GM19351 (cell line): ENCODE measurements around the gene LIMA1.
"Not testable (repeated sequence)": the region's sequence is repeated elsewhere in the genome, so short reads cannot be mapped to it uniquely, and the experiment has no call there.

Experiments
- ATAC-seq: cut with Tn5 transposase; IDR thresholded peaks from one replicate; pipeline ENCODE4 v1.9.1; 2021; ENCODE audit warnings: mild to moderate bottlenecking, moderate library complexity; ENCODE audit not compliant: unreplicated experiment

The LIMA1 gene

DNA sequence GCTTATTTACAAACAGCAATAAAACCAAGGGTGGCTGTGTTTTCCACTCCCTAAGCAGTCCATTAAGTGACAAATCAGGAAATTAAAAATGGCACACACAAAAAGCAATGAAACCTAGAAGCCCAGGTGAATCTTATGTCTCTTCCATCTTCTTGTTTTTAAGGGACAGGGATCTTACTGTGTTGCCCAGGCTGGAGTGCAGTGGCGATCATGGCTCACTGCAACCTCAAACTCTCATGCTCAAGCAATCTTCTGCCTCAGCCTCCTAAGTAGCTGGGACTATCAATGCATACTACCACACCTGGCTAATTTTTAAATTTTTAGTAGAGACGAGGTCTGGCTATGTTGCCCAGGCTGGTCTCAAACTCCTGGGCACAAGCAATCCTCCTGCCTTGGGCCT, 63.8 kb downstream of the LIMA1 start:
- ATAC-seq = no peak

DNA sequence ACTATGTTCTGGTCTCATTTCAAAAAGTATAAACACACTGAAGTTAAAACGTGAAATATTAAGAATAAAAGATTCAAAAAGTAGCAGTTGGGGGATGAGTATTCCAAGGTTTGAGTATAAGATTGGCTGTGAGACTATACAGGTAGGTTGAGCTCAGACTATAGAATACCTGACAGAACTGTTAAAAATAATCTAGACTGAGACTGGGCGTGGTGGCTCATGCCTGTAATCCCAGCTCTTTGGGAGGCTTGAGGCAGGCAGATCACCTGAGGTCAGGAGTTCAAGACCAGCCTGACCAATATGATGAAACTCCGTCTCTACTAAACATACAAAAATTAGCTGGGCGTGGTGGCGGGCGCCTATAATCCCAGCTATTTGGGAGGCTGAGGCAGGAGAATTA, 64.3 kb downstream of the LIMA1 start:
- not testable (repeated sequence) for ATAC-seq

DNA sequence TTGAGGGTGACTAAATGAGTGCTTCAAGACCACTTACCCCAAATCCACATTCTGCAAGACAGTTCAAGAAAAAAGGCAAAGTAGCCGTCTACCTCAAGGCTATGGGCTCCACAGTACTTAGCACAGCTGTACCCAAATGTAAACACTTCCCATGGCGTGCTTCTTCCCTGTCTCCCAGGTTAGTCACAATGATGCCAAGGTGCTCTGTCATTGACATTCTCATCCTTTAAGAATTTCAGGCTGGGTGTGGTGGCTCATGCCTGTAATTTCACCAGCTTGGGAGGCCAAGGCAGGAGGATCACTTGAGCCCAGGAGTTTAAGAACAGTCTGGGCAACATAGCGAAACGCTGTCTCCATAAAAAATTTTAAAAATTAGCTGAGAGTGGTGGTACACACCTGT, 64.9 kb downstream of the LIMA1 start:
- ATAC-seq = no peak

DNA sequence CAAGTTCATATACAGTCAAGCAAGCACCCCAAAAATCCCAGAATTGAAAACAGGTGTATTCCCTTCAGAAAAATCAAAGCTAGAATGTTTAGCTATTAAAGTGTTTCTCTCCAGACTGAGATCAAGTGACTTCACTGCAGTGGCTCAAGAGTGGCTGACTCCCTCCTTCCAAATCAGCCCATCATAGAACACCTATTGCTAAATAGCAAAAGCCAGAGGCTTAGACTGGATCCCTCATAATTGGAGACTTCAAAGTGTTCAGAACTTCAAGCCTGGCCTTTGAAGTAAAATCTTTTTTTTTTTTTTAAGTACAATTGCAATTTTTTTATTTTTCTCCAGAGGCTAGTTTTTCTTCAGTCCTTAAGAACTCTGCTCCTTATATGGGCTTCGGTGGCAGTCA, 66.1 kb downstream of the LIMA1 start:
- ATAC-seq = no peak

DNA sequence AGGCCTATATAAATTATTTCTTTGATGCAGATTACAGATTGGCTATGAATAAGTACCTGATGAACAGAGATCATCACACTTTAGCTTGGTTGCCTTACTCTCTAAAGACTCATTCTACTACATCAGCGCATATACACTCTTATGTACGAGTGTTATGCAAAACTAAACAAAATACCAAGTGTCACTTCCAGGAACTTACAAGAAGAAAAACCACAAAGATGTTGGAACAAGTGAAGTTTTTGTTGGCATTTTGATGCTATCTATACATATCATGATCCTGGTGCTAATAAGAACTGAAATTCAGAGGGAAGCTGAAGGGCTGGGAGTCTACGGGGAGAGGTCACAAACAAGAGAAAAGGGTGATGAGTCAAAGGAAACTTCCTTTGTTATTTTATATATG, 68.3 kb downstream of the LIMA1 start:
- no peak for ATAC-seq

DNA sequence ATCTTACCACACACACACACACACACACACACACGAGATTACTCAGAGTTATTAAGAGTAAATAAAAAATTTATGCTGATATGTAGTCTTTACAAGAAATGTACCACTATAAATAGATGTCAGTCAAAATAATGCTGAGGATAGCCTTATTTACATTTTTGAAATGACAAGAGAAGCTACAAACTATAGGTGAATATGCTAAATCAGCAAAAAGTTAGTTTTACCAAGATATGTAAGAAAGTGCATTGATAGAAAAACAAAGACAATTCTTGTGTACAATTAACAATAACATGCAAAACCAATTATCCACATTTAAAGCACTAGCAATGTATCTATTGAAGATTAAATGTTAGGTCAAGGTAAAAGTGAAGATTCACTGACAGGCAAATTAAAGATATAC, 69.3 kb downstream of the LIMA1 start:
- no peak for ATAC-seq

DNA sequence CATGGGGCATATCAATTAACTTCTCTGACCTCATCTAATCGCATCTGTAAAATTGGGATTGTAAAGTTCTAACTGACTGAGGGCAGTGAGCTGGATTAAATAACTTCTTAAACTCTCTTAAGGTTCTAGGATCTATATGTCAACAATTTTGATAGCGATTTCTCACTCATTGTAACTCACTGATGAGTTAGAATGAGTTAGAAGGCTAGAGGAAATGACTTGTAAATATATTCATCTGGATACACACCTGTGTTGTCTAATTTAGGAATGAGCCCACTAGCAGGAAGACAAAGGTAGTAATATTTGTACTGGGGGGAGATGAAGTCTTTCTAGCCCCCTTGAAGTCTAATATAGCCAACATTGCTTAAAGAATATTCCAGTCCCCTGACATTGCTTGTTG, 69.9 kb downstream of the LIMA1 start:
- ATAC-seq = no peak

DNA sequence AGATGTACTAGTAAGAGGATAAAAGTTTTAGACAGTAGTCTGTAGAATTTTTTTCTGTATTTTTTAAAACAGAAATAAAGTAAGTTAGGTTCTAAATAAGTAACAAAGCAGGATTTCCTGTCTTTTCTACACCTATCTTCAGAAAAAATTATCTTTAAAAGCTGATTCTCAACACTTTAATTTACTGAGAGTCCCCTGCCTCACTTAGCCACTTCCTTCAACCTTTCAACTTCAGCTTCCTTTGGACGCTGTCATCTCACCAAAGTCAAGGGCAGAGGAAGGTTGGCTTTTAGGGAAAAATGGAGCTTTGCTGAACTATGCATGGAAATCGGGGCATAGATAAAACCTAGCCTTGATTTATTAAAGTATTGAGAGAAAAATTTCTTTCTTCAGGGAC, 71.3 kb downstream of the LIMA1 start:
- no peak for ATAC-seq

DNA sequence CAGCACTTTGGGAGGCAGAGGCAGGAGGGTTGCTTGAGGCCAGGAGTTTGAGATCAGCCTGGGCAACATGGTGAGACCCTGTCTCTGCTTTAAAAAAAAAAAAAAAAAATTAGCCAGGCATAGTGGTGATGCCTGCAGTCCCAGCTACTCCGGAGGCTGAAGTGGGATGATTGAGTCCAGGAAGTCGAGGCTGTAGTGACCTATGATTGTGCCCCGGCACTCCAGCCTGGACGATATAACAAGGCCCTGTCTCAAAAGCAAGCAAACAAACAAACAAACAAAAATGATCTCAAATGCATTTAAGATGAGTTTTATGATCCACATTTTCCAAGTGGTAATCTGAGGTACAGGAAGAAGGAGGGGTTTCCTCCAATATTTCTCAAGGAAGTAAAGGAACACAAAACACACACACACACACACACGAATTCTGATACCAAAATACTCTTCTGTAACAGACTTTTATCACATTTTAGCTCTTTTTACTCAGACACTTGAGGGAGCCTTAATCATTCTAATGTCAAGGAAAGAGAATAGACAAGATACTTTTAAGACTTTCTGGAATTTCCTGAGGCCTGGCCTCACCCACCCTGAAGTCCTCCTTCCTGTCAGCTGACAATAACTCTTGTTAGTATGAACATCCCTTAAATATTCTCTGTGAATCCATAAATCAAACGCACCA, 71.8 kb downstream of the LIMA1 start:
- no peak for ATAC-seq

DNA sequence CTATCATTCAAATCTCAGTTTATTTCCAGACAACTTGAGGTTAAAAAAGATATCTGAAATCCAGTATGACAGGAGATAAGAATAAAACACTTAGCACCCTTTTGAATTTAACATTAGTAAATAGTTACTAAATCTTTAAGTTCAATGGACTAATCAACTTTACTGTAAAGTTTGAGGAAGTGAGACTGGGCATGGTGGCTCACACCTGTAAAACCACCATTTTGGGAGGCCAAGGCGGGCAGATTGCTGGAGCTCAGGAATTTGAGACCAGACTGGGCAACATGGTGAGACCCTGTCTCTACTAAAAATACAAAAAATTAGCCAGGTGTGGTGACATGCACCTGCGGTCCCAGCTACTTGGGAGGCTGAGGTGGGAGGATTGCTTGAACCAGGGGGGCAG, 75.9 kb downstream of the LIMA1 start:
- no peak for ATAC-seq

DNA sequence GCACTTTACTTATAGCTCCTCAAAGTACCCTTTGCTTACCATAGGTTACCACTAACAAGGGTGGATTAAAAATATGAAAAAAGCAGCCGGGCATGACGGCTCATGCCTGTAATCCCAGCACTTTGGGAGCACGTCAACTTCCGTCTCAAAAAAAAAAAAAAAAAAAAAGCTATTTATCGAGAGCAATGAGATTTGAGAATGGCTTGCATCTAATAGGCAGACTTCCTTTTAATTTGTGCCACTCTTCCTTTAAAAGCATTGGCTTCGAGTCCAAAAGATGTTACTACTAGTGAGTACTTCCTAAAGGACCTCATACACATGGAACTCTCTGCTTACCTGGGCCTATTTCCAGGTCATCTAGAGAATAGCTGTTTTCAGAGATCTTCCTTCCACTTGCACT, 77.7 kb downstream of the LIMA1 start:
- no peak for ATAC-seq

DNA sequence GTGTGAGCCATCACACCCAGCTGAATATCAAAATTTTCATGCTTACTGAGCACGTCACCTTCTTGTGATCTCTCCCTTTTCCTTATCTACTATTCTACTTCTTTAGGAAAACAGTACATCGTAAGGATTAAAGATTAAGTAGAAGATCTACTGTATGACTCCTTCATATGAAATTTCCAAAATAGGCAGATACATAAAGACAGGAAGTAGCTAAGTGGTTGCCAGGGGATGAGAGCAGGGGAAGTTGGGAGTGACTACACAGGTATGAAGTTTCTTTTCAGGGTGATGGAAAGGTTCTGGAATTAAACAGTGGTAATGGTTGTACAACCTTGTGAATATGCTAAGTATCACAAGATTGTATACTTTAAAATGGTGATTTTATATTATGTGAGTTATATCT, 79.6 kb downstream of the LIMA1 start:
- no peak for ATAC-seq

DNA sequence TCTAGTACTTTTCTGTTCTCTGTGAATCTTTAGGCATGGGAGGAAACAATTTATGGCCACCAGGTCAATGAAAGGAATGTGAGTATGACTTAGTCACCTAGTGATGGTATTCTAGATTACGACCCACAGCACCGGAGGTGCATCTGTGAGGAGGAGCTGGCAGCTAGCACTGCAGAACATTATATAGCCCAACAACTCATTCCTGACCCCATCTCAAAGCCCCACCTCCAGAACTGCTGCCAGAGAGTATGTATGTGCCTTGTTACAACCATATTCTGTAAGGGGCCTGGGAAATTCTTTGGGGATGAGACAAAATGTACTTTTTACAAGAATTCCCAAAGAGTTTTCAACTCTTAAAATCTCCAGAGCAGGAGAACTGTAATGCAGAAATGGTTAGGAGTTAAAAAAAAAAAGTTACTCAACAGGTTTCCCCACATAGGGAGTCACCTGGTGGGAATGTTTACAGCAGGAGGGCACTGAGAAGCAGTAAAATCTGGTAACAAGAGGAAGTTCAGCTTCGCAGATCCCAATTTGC, 81.3 kb downstream of the LIMA1 start:
- no peak for ATAC-seq

DNA sequence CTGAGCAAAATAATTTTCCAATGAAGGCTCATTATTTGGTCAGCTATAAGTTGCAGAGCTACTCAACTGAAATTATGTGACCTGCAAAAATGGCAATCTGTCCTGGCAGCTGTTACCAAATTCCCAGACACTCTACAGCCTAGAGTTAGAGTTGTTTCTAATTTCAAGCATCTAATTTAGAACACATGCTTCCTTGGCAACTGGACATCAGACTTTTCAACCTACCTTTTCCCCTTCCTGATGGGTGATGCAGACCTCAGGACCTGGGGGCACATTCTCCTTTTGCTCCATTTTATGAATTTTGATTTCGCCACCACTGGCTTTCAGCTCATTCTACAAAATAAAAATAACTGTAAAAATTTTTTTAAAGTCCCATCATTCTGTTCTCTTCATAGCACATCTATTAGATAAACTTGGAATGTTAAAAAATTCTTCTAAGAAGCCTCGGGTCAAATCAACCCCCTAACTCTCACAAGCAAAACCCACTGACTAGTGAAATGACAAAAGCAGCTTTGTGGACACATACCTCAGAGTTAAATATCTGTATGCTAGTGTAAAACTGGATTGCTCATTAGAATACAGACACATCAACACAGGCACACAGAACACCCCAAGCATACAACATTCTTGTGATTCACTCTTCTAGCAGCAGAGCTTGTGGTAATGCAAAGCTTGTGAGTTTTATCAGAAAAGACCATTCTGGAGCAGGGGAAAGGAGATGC, 82.6 kb downstream of the LIMA1 start:
- ATAC-seq = no peak

DNA sequence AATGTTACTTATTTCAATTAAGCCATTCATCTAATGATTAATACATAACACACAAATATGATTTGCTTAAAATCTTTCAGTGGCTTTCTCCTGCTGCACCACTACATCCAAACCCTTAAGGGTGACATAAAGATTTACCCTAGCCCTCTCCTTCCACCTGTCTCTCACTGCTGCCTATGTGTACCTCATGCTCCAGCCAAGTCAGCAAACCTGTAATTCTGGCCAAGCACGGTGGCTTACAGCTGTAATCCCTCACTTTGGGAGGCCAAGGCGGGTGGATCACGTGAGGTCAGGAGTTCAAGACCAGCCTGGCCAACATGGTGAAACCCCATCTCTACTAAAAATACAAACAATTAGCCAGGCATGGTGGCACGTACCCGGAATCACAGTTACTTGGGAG, 84.5 kb downstream of the LIMA1 start:
- no peak for ATAC-seq

DNA sequence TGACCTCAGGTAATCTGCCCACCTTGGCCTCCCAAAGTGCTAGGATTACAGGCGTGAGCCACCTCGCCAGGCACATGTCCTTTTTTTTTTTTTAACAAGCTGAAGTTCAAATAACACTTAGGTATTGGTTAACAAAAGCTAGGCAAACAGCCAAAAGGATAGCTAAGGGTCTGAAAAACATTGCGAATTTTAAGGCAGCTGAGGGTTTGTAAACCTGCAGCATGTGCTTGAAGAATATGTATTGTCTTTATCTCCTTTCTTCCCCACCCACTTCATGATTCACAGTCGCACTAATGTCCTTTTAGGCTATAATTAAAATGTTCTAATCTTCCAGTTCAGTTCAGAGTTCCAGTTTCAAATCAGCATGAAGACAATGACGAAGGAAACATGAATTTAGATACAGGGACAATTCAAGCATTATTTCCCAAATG, 86.0 kb downstream of the LIMA1 start:
- ATAC-seq = no peak

DNA sequence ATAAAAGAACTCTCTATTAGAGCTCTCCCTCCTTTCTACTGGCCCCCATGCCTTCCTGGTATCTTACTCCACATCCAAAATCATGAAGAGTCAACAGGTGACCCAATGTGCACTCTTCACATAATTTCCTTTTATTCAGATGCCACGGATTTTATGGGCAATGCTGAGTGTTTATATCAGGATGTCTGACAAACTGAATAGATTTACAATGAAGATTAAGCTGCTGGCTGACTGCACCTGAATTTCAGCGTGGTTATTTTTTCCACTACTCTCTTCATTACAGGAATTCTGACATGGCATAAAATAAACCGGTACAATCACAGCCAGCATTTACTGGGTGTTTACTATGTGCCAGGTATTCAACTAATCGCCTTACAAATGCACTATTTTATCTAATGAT, 86.8 kb downstream of the LIMA1 start:
- no peak for ATAC-seq

DNA sequence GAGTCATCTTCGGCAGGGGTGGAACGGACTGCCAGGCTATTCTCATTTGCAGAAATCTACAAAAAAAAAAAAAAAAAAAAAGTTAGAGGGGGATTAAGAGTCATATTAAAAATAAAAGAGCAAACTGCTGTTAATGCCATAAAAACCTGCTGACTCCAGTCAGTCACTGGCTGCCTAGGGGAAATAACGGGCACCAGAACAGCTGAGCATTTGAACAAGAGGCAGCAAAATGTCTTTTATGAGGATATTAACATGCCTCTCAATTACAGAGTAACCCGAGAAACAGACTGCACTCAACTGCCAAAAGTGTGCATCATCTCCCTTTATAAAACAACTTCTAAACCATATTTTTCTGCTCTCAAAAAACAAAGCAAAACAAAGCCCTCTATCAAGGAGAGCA, 87.5 kb downstream of the LIMA1 start:
- ATAC-seq = no peak

DNA sequence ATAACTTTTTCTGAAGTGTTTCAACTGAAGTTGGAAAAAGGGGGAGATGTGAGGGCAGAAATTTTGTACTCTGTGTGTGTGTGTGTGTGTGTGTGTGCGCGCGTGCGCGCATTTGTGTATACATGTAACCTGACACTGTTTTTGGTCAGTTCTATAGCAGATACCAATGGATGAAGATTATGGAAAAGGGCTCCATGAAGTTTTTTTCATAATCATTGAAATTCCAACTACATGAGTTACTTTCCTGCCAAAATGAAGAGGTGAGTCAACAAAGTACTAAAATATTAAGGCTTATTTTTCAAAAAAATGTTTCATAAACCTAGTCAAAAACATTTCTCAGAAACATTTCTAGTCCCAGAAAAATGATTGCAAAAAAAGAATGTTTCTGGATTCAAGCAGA, 90.4 kb downstream of the LIMA1 start:
- no peak for ATAC-seq

DNA sequence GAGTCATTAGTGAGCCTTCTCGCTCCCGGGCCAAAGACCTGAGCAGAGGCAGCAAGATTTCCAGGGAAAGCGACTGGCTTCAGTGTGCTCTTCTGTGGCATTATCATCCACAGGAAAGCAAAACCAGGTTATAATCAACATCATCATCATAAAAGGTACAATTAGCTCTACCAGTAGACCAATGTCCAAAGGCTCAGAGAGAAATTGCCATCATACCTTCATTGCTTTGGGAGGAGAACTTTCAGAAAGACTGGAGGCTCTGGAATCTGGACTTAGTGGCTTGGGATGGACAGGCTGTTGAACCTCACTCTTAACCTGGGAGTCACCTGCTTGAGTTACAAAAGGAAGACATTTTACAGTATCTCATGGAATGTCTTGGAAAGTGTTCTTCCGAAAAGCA, 91.1 kb downstream of the LIMA1 start:
- no peak for ATAC-seq

DNA sequence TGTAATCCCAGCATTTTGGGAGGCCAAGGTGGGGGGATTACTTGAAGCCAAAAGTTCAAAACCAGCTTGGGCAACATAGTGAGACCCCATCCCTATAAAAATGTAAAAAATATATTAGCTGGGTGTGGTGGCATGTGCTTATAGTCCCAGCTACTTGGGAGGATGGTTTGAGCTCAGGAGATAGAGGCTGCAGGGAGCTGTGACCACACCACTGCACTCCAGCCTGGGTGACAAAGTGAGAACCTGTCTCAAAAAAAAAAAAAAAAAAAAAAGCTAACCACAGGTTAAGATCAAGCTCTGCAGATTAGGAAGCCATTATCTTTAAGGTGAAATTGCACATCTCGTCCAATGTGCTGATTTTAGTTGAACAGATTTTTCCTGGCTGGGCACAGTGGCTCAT, 92.5 kb downstream of the LIMA1 start:
- no peak for ATAC-seq

DNA sequence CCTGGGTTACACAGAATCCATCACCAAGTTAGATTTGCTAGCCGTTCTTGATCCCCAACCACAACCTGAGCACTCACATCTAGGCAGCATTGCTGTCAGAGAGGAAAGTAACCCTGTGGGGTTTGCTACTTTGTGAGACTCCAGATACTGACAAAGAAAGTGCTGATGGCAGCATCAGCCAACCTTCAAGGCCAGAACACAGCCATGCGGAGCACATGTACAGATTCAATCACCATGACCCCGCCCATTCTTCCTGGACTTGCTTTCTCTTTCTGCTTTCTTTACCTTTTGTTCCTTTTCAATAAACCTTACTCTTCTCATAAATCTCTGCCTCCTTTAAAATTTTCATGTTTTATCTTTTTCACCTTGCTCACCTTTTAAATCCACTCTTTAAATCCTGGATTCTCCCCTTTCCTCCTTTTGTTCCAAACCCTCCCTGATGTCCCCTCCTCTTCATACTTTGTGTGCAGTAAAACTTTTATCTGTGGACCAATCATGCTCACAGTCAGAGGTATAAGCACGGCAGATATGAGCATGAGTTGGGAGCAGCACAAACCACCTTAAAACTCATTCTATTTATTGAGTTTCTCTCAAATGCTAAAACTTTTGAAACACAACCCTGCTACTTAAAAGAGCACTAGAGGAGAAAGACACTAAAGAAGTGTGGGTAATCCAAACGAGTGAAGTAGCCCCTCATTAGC, 94.3 kb downstream of the LIMA1 start:
- ATAC-seq = no peak
